ENCODE results near the gene SMOC1. TPM values are rescaled to one million over a fixed set of nuclear protein-coding genes. Genes with fewer than 3 reads are reported as not detected.

SMOC1 gene
- total and polyA plus RNA-seq, 2 of the 8 experiments (the other 6 are each of a cell fraction or from before 2014, with no cell fraction given) = 1.6 to 2.4 TPM

GRCh38 chr14:69922198-69922597 lies 43.0 kb downstream of the SMOC1 start:
- Histone ChIP-seq H3K14ac (ENCODE audit: insufficient read length) (no peak overlapping the region), H2BK20ac (ENCODE audit: low read length) (no peak overlapping the region), H3K4ac (replicated peaks; ENCODE audit: insufficient read length, low read depth, low read length) (no peak overlapping the region), H4K5ac (ENCODE audit: insufficient read length, low read depth, low read length) (no peak overlapping the region), H3K27me3 (replicated peaks in 1 of 4; ENCODE audit: control insufficient read depth in 3 of 4, extremely low read depth in 1 of 4, insufficient read depth in 3 of 4, low read length in 3 of 4) (0 out of 7 replicates have a peak, but pooled peaks cover 0 to 3% (median 0%) of the 10 kb centered on the region in 4 experiments), H3K79me2 (ENCODE audit: control insufficient read depth in 1 of 2, insufficient read depth in 2 of 2, low read length in 2 of 2) (no peaks in the 10 kb centered on the region), H2BK15ac (ENCODE audit: low read length) (no peak overlapping the region), H3K4me1 (replicated peaks in 1 of 4; ENCODE audit: control insufficient read depth in 3 of 4, insufficient read depth in 4 of 4, low read length in 3 of 4) (no peaks in the 10 kb centered on the region), H3K27ac (ENCODE audit: low read depth, low read length) (no peak overlapping the region), H3K79me1 (ENCODE audit: low read depth, low read length) (no peaks in the 10 kb centered on the region), H3K23me2 (ENCODE audit: low read depth, low read length) (no peaks in the 10 kb centered on the region; the same call in 1 of the 2 replicates), H4K8ac (ENCODE audit: extremely low read depth, insufficient read depth, low read length) (no peak overlapping the region), H4K91ac (replicated peaks; ENCODE audit: insufficient read length, low read length) (no peak overlapping the region), H3K9me3 (ENCODE audit: insufficient read depth in 2 of 2, low read depth in 1 of 2, low read length in 1 of 2) (no peaks in the 10 kb centered on the region), H2BK120ac (replicated peaks; ENCODE audit: low read depth, low read length) (no peak overlapping the region), H4K20me1 (replicated peaks in 1 of 2; ENCODE audit: control insufficient read depth in 1 of 2, insufficient read depth in 2 of 2, low read length in 2 of 2) (no peaks in the 10 kb centered on the region), H2BK5ac (ENCODE audit: low read depth, low read length) (no peak overlapping the region), H3K23ac (ENCODE audit: insufficient read length) (no peak overlapping the region), H2AFZ (ENCODE audit: low read length) (no peak overlapping the region), H3K4me3 (ENCODE audit: extremely low read depth in 1 of 4, insufficient read depth in 2 of 4, low read depth in 3 of 4, low read length in 4 of 4) (no peak overlapping the region), H3K4me2 (ENCODE audit: insufficient read depth in 1 of 2, low read depth in 2 of 2, low read length in 2 of 2) (no peak overlapping the region), H3K18ac (ENCODE audit: extremely low read depth, low read length) (no peak overlapping the region), H2BK12ac (ENCODE audit: low read depth, low read length) (no peak overlapping the region), H2AK5ac (ENCODE audit: low read depth, low read length) (no peak overlapping the region), H3K9ac (replicated peaks in 1 of 4; ENCODE audit: extremely low read depth in 1 of 4, low read depth in 3 of 4, low read length in 3 of 4) (no peak overlapping the region), H3K56ac (replicated peaks; ENCODE audit: insufficient read length, low read depth, low read length) (no peak overlapping the region), H3K36me3 (ENCODE audit: control insufficient read depth in 2 of 4, insufficient read depth in 4 of 4, low read length in 3 of 4) (no peaks in the 10 kb centered on the region)
- TF ChIP-seq ATF2 (IDR thresholded peaks at IDR 0.05; ENCODE audit: low read length) (no peak), TAF1 (IDR thresholded peaks at IDR 0.05; ENCODE audit: low read depth, low read length) (no peak), JUN (IDR thresholded peaks at IDR 0.05; ENCODE audit: low read depth, low read length) (no peak), EP300 (IDR thresholded peaks at IDR 0.05; ENCODE audit: borderline replicate concordance in 1 of 2, low read depth in 2 of 2, low read length in 2 of 2) (no peak)
- 90% methylated on average over 6 of the region's 6 CpGs; no CpG with 5 or more reads in 1 of the 2 experiments for WGBS, 2 experiments (ENCODE audit: extremely low coverage in 1 of 2, insufficient coverage in 1 of 2, insufficient read length in 1 of 2, insufficient replicate concordance in 2 of 2, low coverage in 1 of 2, low lambda C conversion rate in 2 of 2, missing lambda C conversion rate in 1 of 2)
- no peak for FAIRE-seq
- CTCF ChIA-PET (ENCODE audit: partially characterized antibody) = interaction anchor here (0.8 to 1.8 kb wide), 7 partner anchors 8 to 106 kb away, joined by 3 to 5 read pairs (median 4); no protein-coding TSS in a partner anchor
- DNase-seq (ENCODE audit: low read depth in 1 of 2, low spot score in 2 of 2) = no peak
- POLR2A ChIA-PET (ENCODE audit: partially characterized antibody) = no interaction called here

Data from H1 (cell line).